ENCODE measurements around the gene MOGAT3. TPM values are rescaled to one million over a fixed set of nuclear protein-coding genes. Genes with fewer than 3 reads are reported as not detected.

Gene MOGAT3
- total RNA-seq, 1 experiment from 2014 or later: 6.3 TPM

GRCh38 chr7:101212014-101212413 lies 11.2 kb upstream of the MOGAT3 start:
- H3K4me3 ChIP-seq (ENCODE audit: low read depth, low read length): no peak overlapping the region
- intact Hi-C loops (cut with micrococcal nuclease; ENCODE audit: unreplicated experiment): no loop called here
- no peaks in the 10 kb centered on the region for H3K9me3 Mint-ChIP-seq (ENCODE audit: unreplicated experiment)
- POLR2A ChIA-PET: interaction anchor here (0.6 kb wide), 1 partner anchor 26 kb away, joined by 3 read pairs; no protein-coding TSS in a partner anchor
- peaks cover 8% of the 10 kb centered on the region; the same call in 1 of the 2 replicates for H3K4me1 ChIP-seq
- no peaks in the 10 kb centered on the region for H3K9me3 ChIP-seq
- no TSS peak for BruUV-seq (replicated peaks)
- peaks cover 4% of the 10 kb centered on the region for H3K36me3 ChIP-seq (ENCODE audit: control insufficient read depth, insufficient read depth, low read length)
- no peak overlapping the region for H3K27ac Mint-ChIP-seq (ENCODE audit: unreplicated experiment)
- CTCF ChIA-PET: no interaction called here
- DNase-seq: no peak
- TF ChIP-seq, protein P1, sequence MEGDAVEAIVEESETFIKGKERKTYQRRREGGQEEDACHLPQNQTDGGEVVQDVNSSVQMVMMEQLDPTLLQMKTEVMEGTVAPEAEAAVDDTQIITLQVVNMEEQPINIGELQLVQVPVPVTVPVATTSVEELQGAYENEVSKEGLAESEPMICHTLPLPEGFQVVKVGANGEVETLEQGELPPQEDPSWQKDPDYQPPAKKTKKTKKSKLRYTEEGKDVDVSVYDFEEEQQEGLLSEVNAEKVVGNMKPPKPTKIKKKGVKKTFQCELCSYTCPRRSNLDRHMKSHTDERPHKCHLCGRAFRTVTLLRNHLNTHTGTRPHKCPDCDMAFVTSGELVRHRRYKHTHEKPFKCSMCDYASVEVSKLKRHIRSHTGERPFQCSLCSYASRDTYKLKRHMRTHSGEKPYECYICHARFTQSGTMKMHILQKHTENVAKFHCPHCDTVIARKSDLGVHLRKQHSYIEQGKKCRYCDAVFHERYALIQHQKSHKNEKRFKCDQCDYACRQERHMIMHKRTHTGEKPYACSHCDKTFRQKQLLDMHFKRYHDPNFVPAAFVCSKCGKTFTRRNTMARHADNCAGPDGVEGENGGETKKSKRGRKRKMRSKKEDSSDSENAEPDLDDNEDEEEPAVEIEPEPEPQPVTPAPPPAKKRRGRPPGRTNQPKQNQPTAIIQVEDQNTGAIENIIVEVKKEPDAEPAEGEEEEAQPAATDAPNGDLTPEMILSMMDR (IDR thresholded peaks at IDR 0.05; ENCODE audit: insufficient read depth in 1 of 2, low read depth in 1 of 2, low read length in 1 of 2, severe bottlenecking in 1 of 2, unreplicated experiment in 1 of 2): no peak
- H3K36me3 Mint-ChIP-seq (ENCODE audit: insufficient read depth, unreplicated experiment): peaks cover 59% of the 10 kb centered on the region
- no peaks in the 10 kb centered on the region for H3K27me3 Mint-ChIP-seq (ENCODE audit: insufficient read depth, unreplicated experiment)
- H3K27me3 ChIP-seq (replicated peaks; ENCODE audit: control insufficient read depth, insufficient read depth, low read length): no peaks in the 10 kb centered on the region
- H3K4me3 Mint-ChIP-seq (ENCODE audit: unreplicated experiment): no peak overlapping the region
- H3K4me1 Mint-ChIP-seq (ENCODE audit: low read depth, unreplicated experiment): peaks cover 12% of the 10 kb centered on the region

- Histone ChIP-seq H3K4me1 (peaks cover 8% of the 10 kb centered on the region; the same call in 1 of the 2 replicates), H3K4me3 (ENCODE audit: low read depth, low read length) (no peak overlapping the region), H3K9me3 (no peaks in the 10 kb centered on the region), H3K27me3 (replicated peaks; ENCODE audit: control insufficient read depth, insufficient read depth, low read length) (no peaks in the 10 kb centered on the region), H3K36me3 (ENCODE audit: control insufficient read depth, insufficient read depth, low read length) (peaks cover 4% of the 10 kb centered on the region)
- Mint-ChIP-seq H3K4me1 (ENCODE audit: low read depth, unreplicated experiment) (peaks cover 8% of the 10 kb centered on the region), H3K4me3 (ENCODE audit: unreplicated experiment) (no peak overlapping the region), H3K36me3 (ENCODE audit: insufficient read depth, unreplicated experiment) (peaks cover 55% of the 10 kb centered on the region), H3K27me3 (ENCODE audit: insufficient read depth, unreplicated experiment) (no peaks in the 10 kb centered on the region), H3K27ac (ENCODE audit: unreplicated experiment) (no peak overlapping the region), H3K9me3 (ENCODE audit: unreplicated experiment) (no peaks in the 10 kb centered on the region)
- BruUV-seq (replicated peaks): no TSS peak
- DNase-seq: no peak
- POLR2A ChIA-PET: no interaction called here
- TF ChIP-seq, protein P1 (IDR thresholded peaks at IDR 0.05; ENCODE audit: insufficient read depth in 1 of 2, low read depth in 1 of 2, low read length in 1 of 2, severe bottlenecking in 1 of 2, unreplicated experiment in 1 of 2): no peak
- intact Hi-C loops (cut with micrococcal nuclease; ENCODE audit: unreplicated experiment): no loop called here
- CTCF ChIA-PET: no interaction called here
Observed at GRCh38 chr7:101211501-101211900, 10.7 kb upstream of the MOGAT3 start.

- Histone ChIP-seq H3K4me3 (ENCODE audit: low read depth, low read length) (no peak overlapping the region), H3K36me3 (ENCODE audit: control insufficient read depth, insufficient read depth, low read length) (peaks cover 4% of the 10 kb centered on the region), H3K4me1 (no peaks in the 10 kb centered on the region), H3K27me3 (replicated peaks; ENCODE audit: control insufficient read depth, insufficient read depth, low read length) (no peaks in the 10 kb centered on the region), H3K9me3 (no peaks in the 10 kb centered on the region)
- no peak overlapping the region for H3K4me3 Mint-ChIP-seq (ENCODE audit: unreplicated experiment)
- CTCF ChIA-PET: no interaction called here
- H3K4me1 Mint-ChIP-seq (ENCODE audit: low read depth, unreplicated experiment): no peaks in the 10 kb centered on the region
- H3K36me3 Mint-ChIP-seq (ENCODE audit: insufficient read depth, unreplicated experiment): peaks cover 51% of the 10 kb centered on the region
- H3K27ac Mint-ChIP-seq (ENCODE audit: unreplicated experiment): no peak overlapping the region
- TF ChIP-seq, protein P1 (IDR thresholded peaks at IDR 0.05; ENCODE audit: insufficient read depth in 1 of 2, low read depth in 1 of 2, low read length in 1 of 2, severe bottlenecking in 1 of 2, unreplicated experiment in 1 of 2): no peak
- no peak for DNase-seq
- no peaks in the 10 kb centered on the region for H3K9me3 Mint-ChIP-seq (ENCODE audit: unreplicated experiment)
- intact Hi-C loops (cut with micrococcal nuclease; ENCODE audit: unreplicated experiment): no loop called here
- BruUV-seq (replicated peaks): no TSS peak
- POLR2A ChIA-PET: no interaction called here
- H3K27me3 Mint-ChIP-seq (ENCODE audit: insufficient read depth, unreplicated experiment): no peaks in the 10 kb centered on the region
Observed at GRCh38 chr7:101210143-101210542, 9.3 kb upstream of the MOGAT3 start.

Measured in Caco-2 (cell line).